NB4 (cell line): Measurements from ENCODE around the gene ALCAM.

Experiments
- POLR2A ChIP-seq: IDR thresholded peaks from 2 replicates; pipeline ENCODE4 v1.6.1; 2011; ENCODE audit warnings: mild to moderate bottlenecking; ENCODE audit not compliant: insufficient read length; ENCODE audit errors: extremely low read depth
- TF ChIP-seq, protein P1 (sequence below): IDR thresholded peaks from one replicate; pipeline ENCODE4 v1.5.1; 2012; ENCODE audit warnings: low read depth, low read length
- TF ChIP-seq, protein P2 (sequence below): IDR thresholded peaks from 2 replicates; pipeline ENCODE4 v1.6.1; 2011; ENCODE audit warnings: low read depth, low read length

DNA sequence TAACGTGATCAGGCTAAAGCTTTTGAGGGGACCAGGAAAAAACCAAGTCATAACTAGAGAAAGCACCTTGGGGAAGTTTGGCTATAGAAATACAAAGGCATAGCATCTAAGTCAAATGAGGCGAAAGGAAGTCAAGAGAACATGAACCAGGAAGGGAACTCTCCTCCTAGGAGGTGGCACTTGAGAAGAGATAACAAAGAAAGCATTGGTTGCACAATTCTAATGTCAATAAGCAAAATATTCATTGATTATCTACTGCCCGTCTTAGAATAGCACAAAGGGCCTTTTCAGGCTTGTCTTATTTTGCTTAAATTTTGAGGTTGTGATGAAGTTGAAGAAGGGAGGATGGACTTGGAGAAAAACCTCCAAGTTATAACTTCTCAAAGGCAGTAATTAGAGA lies 73.4 kb downstream of the ALCAM start:
- TF ChIP-seq, protein P1, sequence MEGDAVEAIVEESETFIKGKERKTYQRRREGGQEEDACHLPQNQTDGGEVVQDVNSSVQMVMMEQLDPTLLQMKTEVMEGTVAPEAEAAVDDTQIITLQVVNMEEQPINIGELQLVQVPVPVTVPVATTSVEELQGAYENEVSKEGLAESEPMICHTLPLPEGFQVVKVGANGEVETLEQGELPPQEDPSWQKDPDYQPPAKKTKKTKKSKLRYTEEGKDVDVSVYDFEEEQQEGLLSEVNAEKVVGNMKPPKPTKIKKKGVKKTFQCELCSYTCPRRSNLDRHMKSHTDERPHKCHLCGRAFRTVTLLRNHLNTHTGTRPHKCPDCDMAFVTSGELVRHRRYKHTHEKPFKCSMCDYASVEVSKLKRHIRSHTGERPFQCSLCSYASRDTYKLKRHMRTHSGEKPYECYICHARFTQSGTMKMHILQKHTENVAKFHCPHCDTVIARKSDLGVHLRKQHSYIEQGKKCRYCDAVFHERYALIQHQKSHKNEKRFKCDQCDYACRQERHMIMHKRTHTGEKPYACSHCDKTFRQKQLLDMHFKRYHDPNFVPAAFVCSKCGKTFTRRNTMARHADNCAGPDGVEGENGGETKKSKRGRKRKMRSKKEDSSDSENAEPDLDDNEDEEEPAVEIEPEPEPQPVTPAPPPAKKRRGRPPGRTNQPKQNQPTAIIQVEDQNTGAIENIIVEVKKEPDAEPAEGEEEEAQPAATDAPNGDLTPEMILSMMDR = no peak
- TF ChIP-seq POLR2A = no peak
- TF ChIP-seq, protein P2, sequence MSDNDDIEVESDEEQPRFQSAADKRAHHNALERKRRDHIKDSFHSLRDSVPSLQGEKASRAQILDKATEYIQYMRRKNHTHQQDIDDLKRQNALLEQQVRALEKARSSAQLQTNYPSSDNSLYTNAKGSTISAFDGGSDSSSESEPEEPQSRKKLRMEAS = no peak
